Loucy (cell line): ENCODE data around the gene SNCAIP.

Source experiments
- H2AFZ ChIP-seq: fragments of 200-600 bp; sonication (generic); 2 replicates; pipeline ENCODE4 v1.6.0; 2016; ENCODE audit warnings: antibody characterized with exemption, mild to moderate bottlenecking, low read length, moderate library complexity
- H3F3A ChIP-seq: fragments of 200-600 bp; 2 replicates; pipeline ENCODE4 v1.6.0; 2016; ENCODE audit warnings: antibody characterized with exemption, low read depth, mild to moderate bottlenecking
- H3K27me3 ChIP-seq: fragments of 200-600 bp; sonication (generic); 2 replicates; pipeline ENCODE4 v1.6.1; 2014; ENCODE audit warnings: low read length, mild to moderate bottlenecking; ENCODE audit not compliant: insufficient read depth, poor library complexity, severe bottlenecking
- H3K36me3 ChIP-seq: fragments of 200-600 bp; sonication (generic); 2 replicates; pipeline ENCODE4 v1.6.1; 2016; ENCODE audit warnings: low read length; ENCODE audit not compliant: insufficient read depth
- H3K4me1 ChIP-seq: fragments of 200-600 bp; sonication (generic); 2 replicates; pipeline ENCODE4 v1.5.1; 2014; ENCODE audit warnings: low read length, mild to moderate bottlenecking; ENCODE audit not compliant: insufficient read depth, poor library complexity, severe bottlenecking
- H3K4me2 ChIP-seq: fragments of 200-600 bp; sonication (generic); 2 replicates; pipeline ENCODE4 v1.6.0; 2014; ENCODE audit warnings: antibody characterized with exemption, low read length, low read depth, mild to moderate bottlenecking; ENCODE audit not compliant: poor library complexity, severe bottlenecking
- H3K4me3 ChIP-seq: fragments of 200-600 bp; sonication (generic); 2 replicates; pipeline ENCODE4 v1.5.1; 2014; ENCODE audit warnings: low read length, mild to moderate bottlenecking, mixed read lengths; ENCODE audit not compliant: poor library complexity, severe bottlenecking
- H3K79me2 ChIP-seq: fragments of 200-600 bp; sonication (generic); 2 replicates; pipeline ENCODE4 v1.6.1; 2014; ENCODE audit warnings: low read length; ENCODE audit not compliant: insufficient read depth
- H3K9ac ChIP-seq: fragments of 200-600 bp; sonication (generic); 2 replicates; pipeline ENCODE4 v1.6.0; 2014; ENCODE audit warnings: mild to moderate bottlenecking, low read depth, low read length, moderate library complexity; ENCODE audit not compliant: poor library complexity, severe bottlenecking
- H3K9me2 ChIP-seq: fragments of 200-600 bp; sonication (generic); replicated peaks from 2 replicates; pipeline ENCODE4 v1.6.1; 2016; ENCODE audit warnings: low read depth, low read length, mixed read lengths
- H3K9me3 ChIP-seq: fragments of 200-600 bp; sonication (generic); 2 replicates; pipeline ENCODE4 v1.6.1; 2014; ENCODE audit warnings: mild to moderate bottlenecking, antibody characterized with exemption, low read length, low read depth; ENCODE audit not compliant: insufficient read depth
- H4K20me1 ChIP-seq: fragments of 200-600 bp; sonication (generic); 2 replicates; pipeline ENCODE4 v1.6.0; 2014; ENCODE audit warnings: antibody characterized with exemption, low read length, mild to moderate bottlenecking; ENCODE audit not compliant: insufficient read depth, poor library complexity, severe bottlenecking
- EZH2phosphoT487 ChIP-seq: fragments of 200-600 bp; IDR thresholded peaks from 2 replicates; pipeline ENCODE4 v1.6.1; 2018; ENCODE audit warnings: antibody characterized with exemption, mild to moderate bottlenecking, moderate library complexity, borderline replicate concordance
- TF ChIP-seq, protein P1 (sequence below): fragments of 200-600 bp; sonication (generic); conservative IDR thresholded peaks from 2 replicates; pipeline ENCODE4 v1.5.1; 2014; ENCODE audit warnings: mild to moderate bottlenecking, antibody characterized with exemption, low read length

SNCAIP gene

GRCh38 chr5:122390694-122391093, 78.7 kb downstream of the SNCAIP start:
- no peak overlapping the region for H3K9ac ChIP-seq
- H3K9me3 ChIP-seq = no peaks in the 10 kb centered on the region
- TF ChIP-seq EZH2phosphoT487 = no peak
- TF ChIP-seq, protein P1, sequence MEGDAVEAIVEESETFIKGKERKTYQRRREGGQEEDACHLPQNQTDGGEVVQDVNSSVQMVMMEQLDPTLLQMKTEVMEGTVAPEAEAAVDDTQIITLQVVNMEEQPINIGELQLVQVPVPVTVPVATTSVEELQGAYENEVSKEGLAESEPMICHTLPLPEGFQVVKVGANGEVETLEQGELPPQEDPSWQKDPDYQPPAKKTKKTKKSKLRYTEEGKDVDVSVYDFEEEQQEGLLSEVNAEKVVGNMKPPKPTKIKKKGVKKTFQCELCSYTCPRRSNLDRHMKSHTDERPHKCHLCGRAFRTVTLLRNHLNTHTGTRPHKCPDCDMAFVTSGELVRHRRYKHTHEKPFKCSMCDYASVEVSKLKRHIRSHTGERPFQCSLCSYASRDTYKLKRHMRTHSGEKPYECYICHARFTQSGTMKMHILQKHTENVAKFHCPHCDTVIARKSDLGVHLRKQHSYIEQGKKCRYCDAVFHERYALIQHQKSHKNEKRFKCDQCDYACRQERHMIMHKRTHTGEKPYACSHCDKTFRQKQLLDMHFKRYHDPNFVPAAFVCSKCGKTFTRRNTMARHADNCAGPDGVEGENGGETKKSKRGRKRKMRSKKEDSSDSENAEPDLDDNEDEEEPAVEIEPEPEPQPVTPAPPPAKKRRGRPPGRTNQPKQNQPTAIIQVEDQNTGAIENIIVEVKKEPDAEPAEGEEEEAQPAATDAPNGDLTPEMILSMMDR = no peak
- no peak overlapping the region for H3K4me3 ChIP-seq
- no peaks in the 10 kb centered on the region for H3K4me1 ChIP-seq
- no peaks in the 10 kb centered on the region for H3K9me2 ChIP-seq
- no peaks in the 10 kb centered on the region for H3K27me3 ChIP-seq
- H2AFZ ChIP-seq = no peak overlapping the region
- H3K36me3 ChIP-seq = no peaks in the 10 kb centered on the region
- no peak overlapping the region for H3K4me2 ChIP-seq
- H4K20me1 ChIP-seq = no peaks in the 10 kb centered on the region
- no peaks in the 10 kb centered on the region for H3F3A ChIP-seq
- H3K79me2 ChIP-seq = no peaks in the 10 kb centered on the region

DNA sequence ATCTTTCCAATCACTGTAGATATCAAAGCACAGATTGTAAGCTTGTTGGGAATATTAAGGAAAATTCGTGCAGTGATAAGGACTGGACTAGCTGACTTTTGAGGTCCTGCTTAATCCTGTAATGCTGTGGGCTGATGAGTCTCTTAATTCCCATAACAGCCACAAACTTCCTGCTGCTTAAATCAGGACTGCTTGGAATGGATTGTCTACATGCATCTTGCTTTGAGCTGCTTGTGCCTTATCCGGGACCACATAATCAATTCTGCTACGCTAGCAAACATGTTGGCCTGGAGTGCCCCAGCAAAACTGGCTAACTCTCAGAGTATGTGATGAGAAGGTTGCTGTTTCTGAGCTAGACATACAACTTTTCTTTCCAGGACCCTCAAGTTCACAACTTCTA, 79.6 kb downstream of the SNCAIP start:
- H3K9me3 ChIP-seq = no peaks in the 10 kb centered on the region
- H2AFZ ChIP-seq = no peak overlapping the region
- no peaks in the 10 kb centered on the region for H3F3A ChIP-seq

DNA sequence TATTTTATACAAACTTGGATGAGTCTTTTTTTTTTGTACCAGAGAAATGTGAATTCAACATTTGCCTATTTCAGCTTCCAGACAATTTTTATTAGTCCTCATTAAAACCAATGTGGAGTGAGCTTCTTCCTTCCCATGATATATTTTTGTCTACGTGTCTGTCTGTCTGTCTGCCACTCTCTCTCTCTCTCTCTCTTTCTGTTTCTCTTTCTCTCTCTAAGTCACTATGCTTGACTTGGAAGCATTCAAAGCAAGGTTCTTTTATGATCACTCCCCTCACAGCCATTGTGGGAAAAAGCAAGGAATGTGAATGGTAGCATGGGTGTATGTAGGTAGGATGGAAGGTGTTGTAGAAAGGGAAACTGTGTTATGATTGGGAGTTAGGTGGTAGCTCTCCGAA, 80.2 kb downstream of the SNCAIP start:
- no peaks in the 10 kb centered on the region for H3F3A ChIP-seq
- no peak overlapping the region for H2AFZ ChIP-seq
- H3K4me1 ChIP-seq = no peaks in the 10 kb centered on the region
- TF ChIP-seq EZH2phosphoT487 = no peak
- TF ChIP-seq, protein P1 = no peak
- H3K36me3 ChIP-seq = no peaks in the 10 kb centered on the region
- H3K9me3 ChIP-seq = no peaks in the 10 kb centered on the region
- no peaks in the 10 kb centered on the region for H3K79me2 ChIP-seq
- H3K9ac ChIP-seq = no peak overlapping the region
- no peak overlapping the region for H3K4me2 ChIP-seq
- no peak overlapping the region for H3K4me3 ChIP-seq
- no peaks in the 10 kb centered on the region for H3K9me2 ChIP-seq
- no peaks in the 10 kb centered on the region for H4K20me1 ChIP-seq
- no peaks in the 10 kb centered on the region for H3K27me3 ChIP-seq

More for the DNA sequence above, 79.6 kb downstream of the SNCAIP start:
- Histone ChIP-seq H3K27me3 (no peaks in the 10 kb centered on the region), H3K4me1 (no peaks in the 10 kb centered on the region), H3K4me3 (no peak overlapping the region), H3K4me2 (no peak overlapping the region), H3K9ac (no peak overlapping the region), H3K79me2 (no peaks in the 10 kb centered on the region), H3K9me2 (no peaks in the 10 kb centered on the region), H4K20me1 (no peaks in the 10 kb centered on the region), H3K36me3 (no peaks in the 10 kb centered on the region)
- TF ChIP-seq EZH2phosphoT487 = no peak
- TF ChIP-seq, protein P1 = no peak
